Measurements from ENCODE around the gene PPP4R3A. TPM values are rescaled to one million over a fixed set of nuclear protein-coding genes. Genes with fewer than 3 reads are reported as not detected.

The PPP4R3A gene
- total RNA-seq, 4 donors from 2014 or later = 89.7 to 108 (median 95.7) TPM

DNA sequence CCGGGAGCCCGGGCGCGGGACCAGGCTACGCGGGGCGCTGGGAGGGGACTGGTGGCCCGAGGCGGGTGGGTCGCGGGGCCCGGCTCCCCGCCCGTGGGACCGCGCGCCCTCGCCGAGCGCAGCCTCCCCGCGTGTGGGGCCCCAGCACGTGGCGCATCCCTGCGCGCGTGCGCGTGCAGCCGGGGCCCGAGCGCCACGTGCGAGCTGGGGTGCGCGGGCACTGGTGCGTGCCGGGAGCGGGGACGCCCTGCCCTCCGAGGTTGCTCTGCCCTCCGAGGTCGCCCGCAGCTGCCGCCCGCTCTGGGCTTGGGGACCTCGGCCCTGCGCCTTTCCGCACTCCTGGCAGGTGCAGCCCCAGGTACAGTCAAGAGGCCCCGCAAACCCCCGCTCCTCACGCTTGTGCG lies 92.1 kb downstream of the PPP4R3A start:
- Histone ChIP-seq H3K4me3 (replicated peaks in 1 of 3) (peak overlapping the region in 1 of 3 donors; percentile 44), H3K27me3 (no peaks in the 10 kb centered on the region), H3K4me1 (peaks cover 7 to 17% of the 10 kb centered on the region in 2 donors), H3K9me3 (no peaks in the 10 kb centered on the region), H3K36me3 (no peaks in the 10 kb centered on the region), H3K27ac (peak overlapping the region in 1 of 3 donors; percentile 9)
- intact Hi-C loops (cut with DNase I) = loop anchor here (5.0 kb wide), 1 partner anchor 91 kb away; no protein-coding TSS in a partner anchor
- WGBS, 2 donors = no CpG with 5 or more reads among the region's 53 CpGs
- DNase-seq = no peak
- TF ChIP-seq POLR2A (IDR thresholded peaks at IDR 0.05) = no peak
- TF ChIP-seq, protein P1, sequence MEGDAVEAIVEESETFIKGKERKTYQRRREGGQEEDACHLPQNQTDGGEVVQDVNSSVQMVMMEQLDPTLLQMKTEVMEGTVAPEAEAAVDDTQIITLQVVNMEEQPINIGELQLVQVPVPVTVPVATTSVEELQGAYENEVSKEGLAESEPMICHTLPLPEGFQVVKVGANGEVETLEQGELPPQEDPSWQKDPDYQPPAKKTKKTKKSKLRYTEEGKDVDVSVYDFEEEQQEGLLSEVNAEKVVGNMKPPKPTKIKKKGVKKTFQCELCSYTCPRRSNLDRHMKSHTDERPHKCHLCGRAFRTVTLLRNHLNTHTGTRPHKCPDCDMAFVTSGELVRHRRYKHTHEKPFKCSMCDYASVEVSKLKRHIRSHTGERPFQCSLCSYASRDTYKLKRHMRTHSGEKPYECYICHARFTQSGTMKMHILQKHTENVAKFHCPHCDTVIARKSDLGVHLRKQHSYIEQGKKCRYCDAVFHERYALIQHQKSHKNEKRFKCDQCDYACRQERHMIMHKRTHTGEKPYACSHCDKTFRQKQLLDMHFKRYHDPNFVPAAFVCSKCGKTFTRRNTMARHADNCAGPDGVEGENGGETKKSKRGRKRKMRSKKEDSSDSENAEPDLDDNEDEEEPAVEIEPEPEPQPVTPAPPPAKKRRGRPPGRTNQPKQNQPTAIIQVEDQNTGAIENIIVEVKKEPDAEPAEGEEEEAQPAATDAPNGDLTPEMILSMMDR (IDR thresholded peaks at IDR 0.05) = peak in 1 of 6 experiments; percentile 10

DNA sequence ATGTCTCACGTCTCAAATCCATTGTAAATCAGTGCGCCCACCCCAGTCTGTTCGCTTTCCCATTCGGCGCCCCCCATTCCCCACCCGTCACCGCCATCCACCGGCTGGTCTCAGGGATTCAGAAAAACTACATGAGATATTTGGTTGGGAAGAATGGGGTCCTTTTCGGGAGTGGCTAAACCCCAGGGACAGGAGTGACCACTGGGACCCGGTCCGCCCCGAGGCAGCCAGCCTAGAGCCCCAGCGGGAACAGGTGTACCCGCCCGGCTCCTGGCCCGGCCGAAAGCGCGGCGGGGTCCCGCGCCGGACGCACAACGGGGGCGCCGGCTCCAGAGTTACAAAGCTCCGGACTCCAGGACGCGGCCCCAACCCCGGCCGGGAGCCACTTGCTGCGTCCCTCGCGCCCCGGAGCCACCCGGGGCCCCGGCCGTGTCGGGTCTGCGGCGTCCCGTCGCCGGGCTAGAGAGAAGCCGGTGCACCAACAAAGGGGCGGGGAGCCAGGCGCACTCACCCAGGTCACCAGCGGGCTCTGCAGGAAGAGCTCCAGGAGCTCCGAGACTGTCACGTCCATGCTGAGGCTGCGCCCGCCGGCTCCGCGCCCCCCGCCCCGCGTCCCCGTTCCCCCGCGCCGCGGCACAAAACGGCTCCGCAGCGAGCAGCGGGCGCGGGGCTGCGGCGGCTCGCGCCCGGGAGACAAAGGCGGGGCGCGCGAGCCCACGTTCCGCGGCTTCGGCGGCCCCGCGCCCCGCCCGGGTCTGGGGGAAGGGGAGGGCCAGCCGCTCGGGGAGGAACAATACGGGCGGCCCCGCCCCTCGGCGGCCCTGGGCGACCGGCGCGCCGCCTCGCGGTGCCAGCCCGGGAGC lies 92.8 kb downstream of the PPP4R3A start, which contains the start of gene CCDC88C:
TSS of gene CCDC88C (minus strand) at position 701 of the 863 bp plus-strand sequence. CDS start at position 571, 130 bp downstream.
- 10 to 14% methylated on average over 11 of the region's 103 CpGs for WGBS, 2 donors
- Histone ChIP-seq H3K9me3 (no peaks in the 10 kb centered on the region), H3K4me1 (peaks cover 7 to 17% of the 10 kb centered on the region in 2 donors), H3K27ac (peak within 1 kb of the TSS in 1 of 3 donors; percentile 23), H3K36me3 (no peaks in the 10 kb centered on the region), H3K4me3 (replicated peaks in 1 of 3) (peak within 1 kb of the TSS in 2 of 3 donors; percentile 9 to 44), H3K27me3 (no peaks in the 10 kb centered on the region)
- intact Hi-C loops (cut with DNase I) = loop anchor here (5.0 kb wide), 1 partner anchor 90 kb away; no protein-coding TSS in a partner anchor
- TF ChIP-seq, protein P1 (IDR thresholded peaks at IDR 0.05) = no peak
- no peak for TF ChIP-seq POLR2A (IDR thresholded peaks at IDR 0.05)
- peak; percentile 63 to 66 for DNase-seq

DNA sequence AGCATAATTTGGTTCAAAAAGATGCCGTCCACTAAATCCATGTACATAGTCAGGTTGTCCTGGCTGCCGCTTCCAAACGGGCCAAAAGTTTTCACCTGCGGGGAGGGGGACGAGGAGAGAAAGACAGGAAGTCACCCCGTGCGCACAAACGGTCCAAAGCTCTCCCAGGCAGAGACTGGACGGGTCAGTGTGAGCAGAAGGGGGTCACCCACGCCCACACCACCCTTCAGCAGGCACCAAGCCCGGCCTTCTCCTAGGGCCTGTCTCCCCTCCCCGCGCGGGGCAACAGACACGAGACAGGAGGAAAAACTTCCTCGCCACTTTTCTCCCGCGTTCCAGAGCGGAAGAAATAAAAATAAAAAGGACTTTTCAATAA lies 93.4 kb downstream of the PPP4R3A start:
- Histone ChIP-seq H3K36me3 (no peaks in the 10 kb centered on the region), H3K4me3 (replicated peaks in 1 of 3) (peak overlapping the region in 1 of 3 donors; percentile 44), H3K27ac (peak overlapping the region in 1 of 3 donors; percentile 23), H3K4me1 (peaks cover 7 to 17% of the 10 kb centered on the region in 2 donors), H3K27me3 (no peaks in the 10 kb centered on the region), H3K9me3 (no peaks in the 10 kb centered on the region)
- WGBS, 2 donors = 27 to 28% methylated on average over 19 of the region's 19 CpGs
- intact Hi-C loops (cut with DNase I) = loop anchor here (5.0 kb wide), 1 partner anchor 89 kb away; no protein-coding TSS in a partner anchor
- no peak for DNase-seq
- TF ChIP-seq, protein P1 (IDR thresholded peaks at IDR 0.05) = no peak
- TF ChIP-seq POLR2A (IDR thresholded peaks at IDR 0.05) = no peak

DNA sequence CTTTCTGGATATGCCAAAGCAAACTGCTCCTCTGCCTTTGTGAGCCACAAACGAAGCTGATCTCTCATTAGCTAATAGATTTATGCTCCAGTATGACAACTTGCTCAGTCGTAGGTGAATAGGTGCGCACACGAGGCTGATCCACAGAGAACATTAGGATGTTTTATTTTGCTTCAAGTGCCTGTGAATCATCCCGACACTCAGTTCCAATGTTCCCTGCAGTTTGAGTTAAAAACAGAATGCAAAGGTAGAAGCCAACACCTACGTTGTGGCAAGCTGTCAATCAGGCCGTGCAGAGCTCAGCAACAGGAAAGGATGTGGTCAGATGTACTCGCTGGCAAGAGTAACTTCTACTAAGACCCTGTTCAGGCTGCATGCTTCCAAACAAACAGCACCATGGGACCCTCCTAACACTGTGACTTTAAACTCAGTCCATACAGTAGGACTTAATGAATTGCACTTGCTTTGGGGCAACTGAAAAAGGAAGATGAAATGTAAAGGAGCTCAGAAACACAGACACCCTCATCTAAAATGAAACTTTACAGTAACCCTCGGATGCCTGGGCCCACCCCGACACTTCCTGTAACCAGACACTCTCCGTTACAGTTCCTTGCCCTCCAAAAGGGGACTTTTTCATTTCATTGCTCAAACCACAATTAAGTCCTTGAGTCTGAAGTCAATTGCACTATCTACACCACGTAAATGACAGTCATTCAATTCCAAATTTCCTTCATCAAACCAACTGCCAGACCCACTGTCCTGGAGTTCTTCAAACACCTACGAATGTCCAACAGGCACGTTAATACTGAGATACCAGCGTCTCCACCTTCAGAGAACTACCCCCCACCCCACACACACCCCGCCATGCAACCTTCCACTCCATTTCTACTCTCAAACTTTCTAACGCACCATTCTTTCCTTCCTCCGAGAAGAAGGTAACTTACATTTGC lies 94.0 kb downstream of the PPP4R3A start:
- Histone ChIP-seq H3K4me1 (peaks cover 7 to 17% of the 10 kb centered on the region in 2 donors), H3K36me3 (no peaks in the 10 kb centered on the region), H3K27me3 (no peaks in the 10 kb centered on the region), H3K4me3 (replicated peaks in 1 of 3) (peak overlapping the region in 1 of 3 donors; percentile 44), H3K9me3 (no peaks in the 10 kb centered on the region), H3K27ac (no peak overlapping the region)
- no peak for TF ChIP-seq POLR2A (IDR thresholded peaks at IDR 0.05)
- TF ChIP-seq, protein P1 (IDR thresholded peaks at IDR 0.05) = no peak
- intact Hi-C loops (cut with DNase I) = loop anchor here (5.0 kb wide), 1 partner anchor 89 kb away; no protein-coding TSS in a partner anchor
- 66 to 76% methylated on average over 18 of the region's 18 CpGs for WGBS, 2 donors
- DNase-seq = no peak

Measured in thyroid gland (tissue), 4 donors.